ENCODE results near the gene DUSP16.

DUSP16 gene

DNA sequence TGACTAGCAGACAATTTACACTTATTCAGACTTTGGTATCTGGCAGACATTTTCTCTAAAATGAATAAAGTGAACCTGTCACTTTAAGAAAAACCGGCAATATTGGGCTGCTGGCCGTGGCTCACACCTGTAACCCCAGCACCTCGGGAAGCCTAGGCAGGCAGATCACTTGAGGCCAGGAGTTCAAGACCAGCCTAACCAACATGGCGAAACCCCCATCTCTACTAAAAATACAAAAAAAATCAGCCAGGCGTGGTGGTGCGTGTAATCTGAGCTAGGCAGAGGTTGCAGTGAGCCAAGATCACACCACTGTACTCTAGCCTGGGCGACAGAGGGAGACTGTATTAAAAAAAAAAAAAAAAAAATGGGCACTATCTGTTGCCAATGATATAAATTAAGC is 11.5 kb downstream of the DUSP16 start:
- peaks cover 34% of the 10 kb centered on the region for H3K4me1 ChIP-seq (ENCODE audit: low read depth, poor library complexity, severe bottlenecking)
- H3K27me3 ChIP-seq (ENCODE audit: insufficient read depth, low read depth), result no peaks in the 10 kb centered on the region
- H3K36me3 ChIP-seq (ENCODE audit: insufficient read depth), result no peaks in the 10 kb centered on the region
- peaks cover 73% of the 10 kb centered on the region for H3K79me2 ChIP-seq (ENCODE audit: insufficient read depth, low read depth)
- no peaks in the 10 kb centered on the region for H4K20me1 ChIP-seq (ENCODE audit: insufficient read depth)
- no peak overlapping the region for H3K4me3 ChIP-seq (IDR thresholded peaks at IDR 0.05; ENCODE audit: insufficient read depth, low read depth, low read length)
- TF ChIP-seq, protein P1, sequence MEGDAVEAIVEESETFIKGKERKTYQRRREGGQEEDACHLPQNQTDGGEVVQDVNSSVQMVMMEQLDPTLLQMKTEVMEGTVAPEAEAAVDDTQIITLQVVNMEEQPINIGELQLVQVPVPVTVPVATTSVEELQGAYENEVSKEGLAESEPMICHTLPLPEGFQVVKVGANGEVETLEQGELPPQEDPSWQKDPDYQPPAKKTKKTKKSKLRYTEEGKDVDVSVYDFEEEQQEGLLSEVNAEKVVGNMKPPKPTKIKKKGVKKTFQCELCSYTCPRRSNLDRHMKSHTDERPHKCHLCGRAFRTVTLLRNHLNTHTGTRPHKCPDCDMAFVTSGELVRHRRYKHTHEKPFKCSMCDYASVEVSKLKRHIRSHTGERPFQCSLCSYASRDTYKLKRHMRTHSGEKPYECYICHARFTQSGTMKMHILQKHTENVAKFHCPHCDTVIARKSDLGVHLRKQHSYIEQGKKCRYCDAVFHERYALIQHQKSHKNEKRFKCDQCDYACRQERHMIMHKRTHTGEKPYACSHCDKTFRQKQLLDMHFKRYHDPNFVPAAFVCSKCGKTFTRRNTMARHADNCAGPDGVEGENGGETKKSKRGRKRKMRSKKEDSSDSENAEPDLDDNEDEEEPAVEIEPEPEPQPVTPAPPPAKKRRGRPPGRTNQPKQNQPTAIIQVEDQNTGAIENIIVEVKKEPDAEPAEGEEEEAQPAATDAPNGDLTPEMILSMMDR (conservative IDR thresholded peaks at IDR 0.05; ENCODE audit: low read depth, low read length), result no peak
- H3K4me2 ChIP-seq, result no peak overlapping the region
- H3K9ac ChIP-seq, result no peak overlapping the region
- no peak overlapping the region for H3K27ac ChIP-seq
- H2AFZ ChIP-seq (ENCODE audit: low read depth), result no peak overlapping the region

DNA sequence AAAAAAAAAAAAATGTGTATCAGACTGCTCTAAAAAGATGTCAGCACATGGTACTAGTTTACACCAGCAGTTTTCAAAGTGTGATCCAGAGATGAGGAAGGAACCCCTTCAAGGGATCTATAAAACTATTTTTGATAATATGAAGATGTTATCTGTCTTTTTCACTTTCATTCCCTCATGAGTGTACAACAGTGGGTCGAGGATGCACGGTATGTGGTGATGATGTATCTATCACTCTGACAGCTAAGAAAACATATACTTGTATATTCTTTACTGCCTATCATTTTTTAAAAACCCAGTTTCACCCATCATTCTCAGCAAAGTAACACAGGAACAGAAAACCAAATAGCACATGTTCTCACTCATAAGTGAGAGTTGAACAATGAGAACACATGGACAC is 12.4 kb downstream of the DUSP16 start:
- Histone ChIP-seq H4K20me1 (ENCODE audit: insufficient read depth) (no peaks in the 10 kb centered on the region), H3K4me1 (ENCODE audit: low read depth, poor library complexity, severe bottlenecking) (peaks cover 41% of the 10 kb centered on the region), H3K4me3 (IDR thresholded peaks at IDR 0.05; ENCODE audit: insufficient read depth, low read depth, low read length) (no peak overlapping the region), H3K27me3 (ENCODE audit: insufficient read depth, low read depth) (no peaks in the 10 kb centered on the region), H2AFZ (ENCODE audit: low read depth) (no peak overlapping the region), H3K4me2 (no peak overlapping the region), H3K36me3 (ENCODE audit: insufficient read depth) (no peaks in the 10 kb centered on the region), H3K9ac (no peak overlapping the region), H3K79me2 (ENCODE audit: insufficient read depth, low read depth) (peaks cover 65% of the 10 kb centered on the region), H3K27ac (no peak overlapping the region)
- TF ChIP-seq, protein P1 (conservative IDR thresholded peaks at IDR 0.05; ENCODE audit: low read depth, low read length), result no peak

GRCh38 chr12:12549426-12549825 is 13.2 kb downstream of the DUSP16 start:
- Histone ChIP-seq H3K4me2 (no peak overlapping the region), H4K20me1 (ENCODE audit: insufficient read depth) (no peaks in the 10 kb centered on the region), H3K27ac (no peak overlapping the region), H2AFZ (ENCODE audit: low read depth) (no peak overlapping the region), H3K79me2 (ENCODE audit: insufficient read depth, low read depth) (peaks cover 56% of the 10 kb centered on the region), H3K36me3 (ENCODE audit: insufficient read depth) (no peaks in the 10 kb centered on the region), H3K4me1 (ENCODE audit: low read depth, poor library complexity, severe bottlenecking) (peaks cover 47% of the 10 kb centered on the region), H3K4me3 (IDR thresholded peaks at IDR 0.05; ENCODE audit: insufficient read depth, low read depth, low read length) (no peak overlapping the region), H3K27me3 (ENCODE audit: insufficient read depth, low read depth) (no peaks in the 10 kb centered on the region), H3K9ac (no peak overlapping the region)
- TF ChIP-seq, protein P1 (conservative IDR thresholded peaks at IDR 0.05; ENCODE audit: low read depth, low read length), result no peak

DNA sequence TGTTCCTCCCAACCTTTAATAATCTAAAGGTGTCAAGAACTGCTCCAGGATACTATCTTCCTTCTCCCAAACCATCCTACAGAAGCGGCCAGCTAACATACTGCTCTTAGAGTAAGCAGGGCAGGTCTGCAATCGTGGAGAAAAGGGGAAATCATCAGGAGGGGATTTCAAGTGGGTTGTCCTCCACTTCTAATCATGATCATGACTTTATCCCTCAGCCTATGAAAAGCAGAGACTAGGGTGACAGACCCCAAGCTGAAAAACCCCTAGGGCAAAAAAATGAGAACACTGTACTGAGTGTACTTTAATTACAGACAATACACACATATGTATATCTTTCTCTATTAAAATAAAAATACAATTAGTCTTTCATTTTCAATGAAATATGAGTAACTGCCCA is 13.9 kb downstream of the DUSP16 start:
- Histone ChIP-seq H2AFZ (ENCODE audit: low read depth) (no peak overlapping the region), H3K9ac (no peak overlapping the region), H3K4me3 (IDR thresholded peaks at IDR 0.05; ENCODE audit: insufficient read depth, low read depth, low read length) (no peak overlapping the region), H3K27me3 (ENCODE audit: insufficient read depth, low read depth) (no peaks in the 10 kb centered on the region), H3K79me2 (ENCODE audit: insufficient read depth, low read depth) (peaks cover 49% of the 10 kb centered on the region), H3K4me2 (no peak overlapping the region), H3K4me1 (ENCODE audit: low read depth, poor library complexity, severe bottlenecking) (peaks cover 54% of the 10 kb centered on the region), H4K20me1 (ENCODE audit: insufficient read depth) (no peaks in the 10 kb centered on the region), H3K27ac (no peak overlapping the region), H3K36me3 (ENCODE audit: insufficient read depth) (no peaks in the 10 kb centered on the region)
- TF ChIP-seq, protein P1 (conservative IDR thresholded peaks at IDR 0.05; ENCODE audit: low read depth, low read length), result no peak
